Endothelial cell of umbilical vein (primary cell): ENCODE results near the gene ZPLD1.

Experiments
- CTCF ChIP-seq, 2 donors: IDR thresholded peaks; 1 replicate in 1 of 2; 2 replicates in 1 of 2; pipeline ENCODE4 v1.5.1; 2011; ENCODE audit warnings: low read length in 2 of 2, mild to moderate bottlenecking in 2 of 2, moderate library complexity in 2 of 2, control low read depth in 1 of 2, inconsistent platforms in 1 of 2, low read depth in 1 of 2; ENCODE audit not compliant: insufficient read depth in 1 of 2; ENCODE audit errors: extremely low read depth in 1 of 2
- GATA2 ChIP-seq: IDR thresholded peaks from 2 replicates; pipeline ENCODE4 v1.7.0; 2011; ENCODE audit warnings: low read depth, mild to moderate bottlenecking, moderate library complexity, mixed read lengths, low read length; ENCODE audit not compliant: insufficient read length, insufficient read depth
- JUN ChIP-seq: IDR thresholded peaks from 2 replicates; pipeline ENCODE4 v1.6.1; 2011; ENCODE audit warnings: borderline replicate concordance, low read depth; ENCODE audit not compliant: insufficient read length, insufficient read depth

GRCh38 chr3:102470066-102470465 is 35.3 kb downstream of the ZPLD1 start:
- TF ChIP-seq GATA2 (no peak), CTCF (IDR thresholded peaks at IDR 0.05; ENCODE audit: extremely low read depth in 1 of 2, insufficient read depth in 1 of 2, low read depth in 1 of 2, low read length in 2 of 2) (no peak), JUN (no peak)
